Subcutaneous adipose tissue (tissue), 4 donors: ENCODE results near the gene MYOM1. TPM values are rescaled to one million over a fixed set of nuclear protein-coding genes. Genes with fewer than 3 reads are reported as not detected.

ENCODE experiments used
- CTCF ChIP-seq: fragments of 450-650 bp; IDR thresholded peaks from one replicate; pipeline ENCODE4 v1.5.1; 2016; ENCODE audit warnings: low read depth, mild to moderate bottlenecking, control low read depth, antibody characterized with exemption, moderate library complexity
- total RNA-seq, 4 donors: library from RNA; depleted of rRNA; stranded (reverse); fragments of >200 nt; gene quantifications; one replicate each; pipeline ENCODE4 v1.1.0, GENCODE V29; 2016

MYOM1 gene
- total RNA-seq, 4 donors from 2014 or later = 3.7 to 14.1 (median 6.6) TPM

DNA sequence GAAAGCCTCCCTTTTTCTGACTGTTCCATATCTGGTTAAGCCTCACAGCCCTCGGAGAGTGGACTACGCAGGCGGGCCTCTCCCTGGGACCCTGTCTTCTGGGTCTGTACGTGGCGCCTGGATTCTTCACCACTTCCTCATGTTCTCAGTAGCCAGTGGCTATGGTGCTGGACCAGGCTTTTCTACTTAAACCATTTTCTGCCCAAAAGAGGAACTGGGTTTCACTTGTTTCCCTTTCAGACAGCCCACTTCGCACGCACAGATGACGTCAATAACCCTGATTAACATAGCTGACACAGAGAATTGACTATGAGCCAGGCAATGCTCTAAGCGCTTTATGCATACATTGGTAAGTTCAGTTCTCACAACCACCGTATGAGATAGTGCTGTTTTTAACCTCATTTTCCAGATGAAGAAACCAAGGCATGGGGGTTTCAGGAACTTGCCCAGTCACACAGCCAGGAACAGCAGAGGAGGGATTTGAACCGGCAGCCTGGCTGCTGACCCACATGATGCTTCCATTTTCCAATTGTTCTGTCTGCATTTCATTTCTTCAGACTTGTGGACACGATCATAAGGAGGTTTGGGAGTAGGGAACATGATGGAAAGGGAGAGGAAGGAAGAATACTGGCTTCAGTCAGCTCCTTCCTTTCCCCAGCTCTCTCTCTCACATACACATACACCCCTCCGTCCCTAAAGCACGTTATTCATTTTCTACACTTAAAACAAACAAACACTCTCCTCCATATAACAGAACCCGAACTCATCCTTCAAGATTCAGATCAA lies 41.7 kb downstream of the MYOM1 start:
- no peak for TF ChIP-seq CTCF

DNA sequence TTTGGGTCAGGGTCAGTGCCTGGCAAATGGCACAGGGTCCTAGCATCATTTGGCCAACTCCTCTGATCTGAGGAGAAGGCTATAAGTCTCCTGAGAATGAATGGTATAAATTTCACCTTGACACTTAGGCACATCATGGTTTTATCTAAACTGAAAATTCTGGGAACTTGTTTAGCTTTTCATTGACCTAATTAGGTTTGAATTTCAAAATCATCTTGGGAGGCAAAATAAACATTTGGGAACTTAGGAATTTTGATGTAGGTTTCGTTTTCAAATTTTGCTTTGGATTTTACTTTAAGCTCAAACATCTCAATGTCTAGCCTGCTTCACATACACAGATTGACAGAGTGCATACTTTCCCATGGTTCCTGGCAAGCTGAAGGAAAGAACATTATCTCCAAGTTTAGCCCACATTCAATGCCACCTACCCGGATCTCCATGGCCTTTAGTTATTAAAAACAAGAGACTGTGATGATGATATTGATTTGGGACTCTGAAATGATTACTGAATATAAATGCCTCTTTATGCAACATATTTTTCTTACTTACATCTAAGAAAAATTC lies 44.5 kb downstream of the MYOM1 start:
- no peak for TF ChIP-seq CTCF

DNA sequence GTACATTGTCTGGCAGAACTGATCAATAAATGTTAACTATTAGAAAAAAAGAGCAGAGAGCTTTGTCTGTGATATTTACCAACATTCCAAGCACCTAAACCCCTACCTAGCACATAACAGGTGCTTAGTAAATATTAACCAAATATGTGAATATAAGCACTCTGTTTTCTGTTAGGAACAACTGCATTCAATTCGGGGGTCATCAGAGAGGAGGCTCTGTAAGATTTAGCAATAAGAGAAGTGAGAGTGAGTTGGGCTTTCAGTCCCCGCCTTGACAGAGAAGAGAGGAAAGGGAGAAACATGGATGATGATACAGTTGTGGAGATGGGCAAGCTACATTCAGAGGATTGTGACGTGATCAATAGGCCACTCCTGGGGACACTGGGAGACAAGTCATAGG lies 47.7 kb downstream of the MYOM1 start:
- TF ChIP-seq CTCF = no peak

DNA sequence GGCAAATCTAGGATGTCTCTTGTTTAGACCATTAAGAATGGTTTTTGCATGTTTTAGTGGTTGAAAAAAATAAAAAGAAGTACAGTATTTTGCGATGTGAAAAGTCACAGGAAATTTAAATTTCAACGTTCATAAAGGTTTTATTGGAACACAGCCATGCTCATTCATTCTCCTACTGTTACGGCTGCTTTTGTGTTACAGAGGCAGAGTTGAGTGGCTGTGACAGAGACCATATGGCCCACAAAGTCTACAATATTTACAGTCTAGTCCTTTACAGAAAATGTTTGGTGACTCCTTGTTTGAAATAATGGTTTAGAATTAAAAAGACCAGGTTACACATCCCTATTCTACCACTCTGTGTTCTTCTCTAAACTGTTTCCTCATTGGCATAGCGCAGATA lies 48.1 kb downstream of the MYOM1 start:
- no peak for TF ChIP-seq CTCF

DNA sequence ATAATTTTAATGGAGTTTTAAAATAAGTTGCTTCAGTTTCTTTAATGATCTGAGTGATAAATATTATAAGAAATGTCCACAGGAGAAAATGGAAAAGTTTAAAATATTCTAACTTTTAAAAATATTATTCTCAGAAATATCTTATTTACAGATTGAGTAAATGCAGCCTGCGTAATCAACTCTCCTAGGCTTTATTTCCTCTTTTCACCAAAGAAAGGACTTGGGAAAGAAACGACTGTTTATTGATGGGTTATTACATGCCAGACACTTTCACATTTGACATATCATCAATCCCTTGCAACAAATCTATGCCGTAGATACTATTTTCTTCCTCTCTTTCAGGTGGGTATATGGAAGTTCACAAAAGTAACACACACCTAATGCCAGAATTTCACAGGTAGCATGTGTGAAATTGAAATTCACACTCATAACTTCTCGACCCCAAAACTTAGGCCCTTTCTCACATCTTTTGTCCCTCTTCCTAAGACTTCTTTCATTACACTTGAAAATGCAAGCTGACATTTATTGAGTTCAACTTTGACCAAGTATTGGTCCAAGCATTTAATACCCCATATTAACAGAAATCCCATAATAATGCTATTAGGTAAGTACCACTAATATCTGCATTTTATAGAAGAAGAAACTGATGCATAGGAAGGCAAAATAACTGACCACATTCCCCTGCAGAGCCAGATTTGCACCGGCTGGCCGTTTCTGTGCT lies 49.2 kb downstream of the MYOM1 start:
- no peak for TF ChIP-seq CTCF

DNA sequence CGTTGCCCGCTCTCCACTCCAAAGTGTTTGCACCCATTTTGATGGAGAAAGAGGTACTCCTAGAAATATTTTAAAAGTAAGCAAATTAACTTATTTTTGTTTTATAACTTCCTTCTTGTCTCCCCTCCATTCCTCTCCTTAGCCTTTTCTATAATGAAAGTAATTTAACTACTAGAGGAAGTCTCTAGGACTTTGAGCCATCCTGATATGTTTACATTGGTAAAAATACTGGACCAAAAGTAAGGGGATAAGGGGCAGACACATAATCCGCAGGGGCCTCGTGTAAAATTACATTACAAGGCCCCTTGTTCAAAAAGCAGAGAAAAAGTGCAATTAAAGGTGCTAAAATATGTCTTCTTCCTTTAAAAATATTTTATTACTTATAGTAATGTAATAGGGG lies 55.4 kb downstream of the MYOM1 start:
- no peak for TF ChIP-seq CTCF

DNA sequence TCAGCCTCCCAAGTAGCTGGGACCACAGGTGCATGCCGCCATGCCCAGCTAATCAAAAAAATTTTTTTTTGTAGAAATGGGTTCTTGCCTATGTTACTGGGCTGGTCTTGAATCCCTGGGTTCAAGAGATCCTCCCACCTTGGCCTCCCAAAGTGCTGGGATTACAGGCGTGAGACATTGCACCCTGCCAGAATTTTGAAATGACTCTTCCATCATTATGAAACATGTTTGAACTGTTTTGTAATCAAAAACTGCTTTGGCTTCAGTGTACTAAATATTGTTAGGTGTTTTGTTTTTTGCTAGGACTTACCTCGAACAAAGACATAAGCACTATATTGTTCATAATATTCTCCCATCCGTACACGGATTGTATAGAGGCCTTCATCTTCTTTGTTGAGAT lies 55.8 kb downstream of the MYOM1 start:
- no peak for TF ChIP-seq CTCF
